ENCODE results near the gene OR2A25. TPM values are rescaled to one million over a fixed set of nuclear protein-coding genes. Genes with fewer than 3 reads are reported as not detected.

The OR2A25 gene
- total RNA-seq, 1 donor from 2014 or later, result not detected

GRCh38 chr7:144122876-144123275, 53.3 kb downstream of the OR2A25 start, which contains the start of gene OR2A14:
OR2A14 (plus strand) TSS chr7:144123176; CDS start chr7:144129113, 5,937 bp downstream.
- Mint-ChIP-seq H3K4me1 (ENCODE audit: low read depth, unreplicated experiment) (peaks cover 24% of the 10 kb centered on the region), H3K36me3 (ENCODE audit: unreplicated experiment) (no peaks in the 10 kb centered on the region), H3K27ac (ENCODE audit: unreplicated experiment) (no peak within 1 kb of the TSS), H3K4me3 (ENCODE audit: unreplicated experiment) (no peak within 1 kb of the TSS), H3K27me3 (ENCODE audit: unreplicated experiment) (no peaks in the 10 kb centered on the region), H3K9me3 (ENCODE audit: unreplicated experiment) (peaks cover 4% of the 10 kb centered on the region)
- no peak for DNase-seq
- TF ChIP-seq, protein P1, sequence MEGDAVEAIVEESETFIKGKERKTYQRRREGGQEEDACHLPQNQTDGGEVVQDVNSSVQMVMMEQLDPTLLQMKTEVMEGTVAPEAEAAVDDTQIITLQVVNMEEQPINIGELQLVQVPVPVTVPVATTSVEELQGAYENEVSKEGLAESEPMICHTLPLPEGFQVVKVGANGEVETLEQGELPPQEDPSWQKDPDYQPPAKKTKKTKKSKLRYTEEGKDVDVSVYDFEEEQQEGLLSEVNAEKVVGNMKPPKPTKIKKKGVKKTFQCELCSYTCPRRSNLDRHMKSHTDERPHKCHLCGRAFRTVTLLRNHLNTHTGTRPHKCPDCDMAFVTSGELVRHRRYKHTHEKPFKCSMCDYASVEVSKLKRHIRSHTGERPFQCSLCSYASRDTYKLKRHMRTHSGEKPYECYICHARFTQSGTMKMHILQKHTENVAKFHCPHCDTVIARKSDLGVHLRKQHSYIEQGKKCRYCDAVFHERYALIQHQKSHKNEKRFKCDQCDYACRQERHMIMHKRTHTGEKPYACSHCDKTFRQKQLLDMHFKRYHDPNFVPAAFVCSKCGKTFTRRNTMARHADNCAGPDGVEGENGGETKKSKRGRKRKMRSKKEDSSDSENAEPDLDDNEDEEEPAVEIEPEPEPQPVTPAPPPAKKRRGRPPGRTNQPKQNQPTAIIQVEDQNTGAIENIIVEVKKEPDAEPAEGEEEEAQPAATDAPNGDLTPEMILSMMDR (IDR thresholded peaks at IDR 0.05; ENCODE audit: partially characterized antibody, unreplicated experiment), result no peak

Other genes starting within 250 kb of the OR2A25 start
- 268 TPM for gene TCAF1, start 167.6 kb upstream of the OR2A25 start, total RNA-seq (ENCODE audit: unreplicated experiment)
- gene OR2F2, start 134.6 kb upstream of the OR2A25 start, total RNA-seq (ENCODE audit: unreplicated experiment), result not detected
- gene OR2F1, start 115.0 kb upstream of the OR2A25 start, total RNA-seq (ENCODE audit: unreplicated experiment), result not detected
- gene OR6B1, start 69.5 kb upstream of the OR2A25 start, total RNA-seq (ENCODE audit: unreplicated experiment), result not detected
- gene OR2A5, start 20.9 kb upstream of the OR2A25 start, total RNA-seq (ENCODE audit: unreplicated experiment), result not detected
- gene OR2A12, start 16.5 kb downstream of the OR2A25 start, total RNA-seq (ENCODE audit: unreplicated experiment), result not detected
- gene OR2A2, start 39.8 kb downstream of the OR2A25 start, total RNA-seq (ENCODE audit: unreplicated experiment), result not detected
- not detected for gene OR2A14, start 53.4 kb downstream of the OR2A25 start, total RNA-seq (ENCODE audit: unreplicated experiment)
- 0.17 TPM for gene CTAGE4, start 113.7 kb downstream of the OR2A25 start, total RNA-seq (ENCODE audit: unreplicated experiment)
- 0.69 TPM for gene ARHGEF35, start 126.0 kb downstream of the OR2A25 start, total RNA-seq (ENCODE audit: unreplicated experiment)
- not detected for gene OR2A42, start 169.8 kb downstream of the OR2A25 start, total RNA-seq (ENCODE audit: unreplicated experiment)
- gene OR2A7, start 195.0 kb downstream of the OR2A25 start, total RNA-seq (ENCODE audit: unreplicated experiment), result 0.22 TPM
- 0.54 TPM for gene CTAGE8, start 199.5 kb downstream of the OR2A25 start, total RNA-seq (ENCODE audit: unreplicated experiment)
- not detected for gene OR2A1, start 242.6 kb downstream of the OR2A25 start, total RNA-seq (ENCODE audit: unreplicated experiment)